ENCODE data around the gene STARD3. TPM values are rescaled to one million over a fixed set of nuclear protein-coding genes. Genes with fewer than 3 reads are reported as not detected.
A peak's percentile ranks its signal among the peaks of the same experiment; 100 is the strongest.
"Not testable (repeated sequence)": the region's sequence is repeated elsewhere in the genome, so short reads cannot be mapped to it uniquely, and the experiment has no call there.

The STARD3 gene
- total RNA-seq = 15.8 TPM

DNA sequence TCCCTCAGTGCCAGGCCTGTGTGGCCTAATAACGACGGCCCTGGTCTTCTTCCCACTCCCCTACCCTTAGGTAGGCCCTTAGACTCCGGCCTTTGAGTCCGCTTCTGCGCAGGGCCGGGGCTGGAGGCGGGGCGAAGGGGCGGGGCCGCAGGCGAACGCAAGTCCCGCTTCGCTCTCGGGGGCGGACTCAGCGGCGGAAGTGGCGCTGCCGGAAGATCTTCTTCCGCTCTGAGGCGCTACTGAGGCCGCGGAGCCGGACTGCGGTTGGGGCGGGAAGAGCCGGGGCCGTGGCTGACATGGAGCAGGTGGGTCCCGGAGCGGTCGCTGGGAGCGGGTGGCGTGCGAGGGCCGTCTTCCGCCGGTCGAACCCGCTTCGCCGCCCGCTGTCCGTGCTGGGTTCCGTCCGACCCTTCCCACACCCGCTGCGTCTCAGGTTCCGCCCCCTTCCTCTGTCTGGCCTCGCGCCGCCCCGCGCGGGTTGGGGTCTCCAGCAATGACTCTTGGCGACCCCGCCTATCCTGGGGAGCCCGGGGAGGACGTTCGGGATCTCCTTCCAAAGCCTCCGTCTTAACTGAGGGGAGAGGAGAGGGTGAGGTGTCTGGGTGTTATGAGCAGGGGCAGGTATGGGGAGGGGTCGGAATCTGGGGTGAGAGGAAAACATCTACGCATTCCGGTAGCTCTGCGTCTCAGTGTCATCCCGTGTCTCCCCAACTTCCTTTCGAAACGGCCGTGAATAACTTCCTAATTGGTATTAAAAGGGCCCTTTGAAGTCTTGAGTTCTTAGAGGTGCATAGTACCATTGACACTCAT lies at the start of gene STARD3:
Gene STARD3, plus strand, starts transcription at position 218 of the 810 bp plus-strand sequence. CDS start 16,388 bp downstream, outside the sequence.
- DNase-seq = peak; percentile 66

- DNase-seq = not testable (repeated sequence)
These were observed 46.8 kb upstream of the STARD3 start for GRCh38 chr17:39590180-39590579.

DNA sequence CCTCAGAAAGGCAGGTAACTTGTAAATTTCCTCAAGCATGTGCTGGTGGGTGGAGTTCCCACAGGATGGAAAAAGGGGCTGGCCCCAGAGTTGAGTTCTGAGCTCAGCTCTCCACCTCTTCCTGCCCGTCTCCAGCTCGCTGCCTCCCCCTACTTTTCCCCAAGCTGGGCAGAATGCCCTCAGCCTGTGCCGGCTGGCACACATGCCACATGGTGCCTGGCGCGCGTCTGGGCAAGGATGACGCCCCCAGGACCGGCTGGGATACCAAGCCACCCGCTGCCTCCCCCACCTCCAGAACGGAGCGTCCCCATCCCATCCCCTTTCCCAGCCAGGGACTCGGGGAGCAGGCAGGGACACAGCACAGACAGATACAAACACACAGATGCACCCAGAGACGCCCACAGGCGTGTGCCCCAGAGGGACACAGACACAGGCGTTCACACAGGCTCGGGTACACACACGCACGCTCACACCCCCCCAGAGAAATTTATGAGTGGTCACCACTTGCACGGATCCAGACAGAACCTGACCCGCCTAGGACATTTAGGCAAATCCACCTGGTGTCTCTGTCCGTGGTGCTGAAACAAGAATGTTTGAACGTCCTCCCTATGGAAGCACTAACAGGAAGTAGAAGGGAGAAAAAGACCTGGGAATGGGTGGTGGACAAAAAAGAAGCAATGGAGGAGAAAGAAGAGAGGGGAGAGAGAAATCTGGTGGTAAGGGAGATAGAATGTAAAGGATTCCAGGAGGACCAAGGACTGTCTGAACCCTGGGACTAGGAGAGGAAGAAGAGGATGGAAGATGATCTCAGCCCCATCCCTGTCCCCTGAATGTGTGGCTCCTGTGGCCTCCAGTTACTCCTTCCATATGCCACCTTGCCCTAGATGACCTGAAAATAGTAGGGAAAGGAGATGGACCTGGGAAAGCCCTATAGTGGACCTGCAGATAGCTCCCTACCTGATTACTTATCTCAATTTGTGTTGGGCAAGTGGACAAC lies 44.7 kb upstream of the STARD3 start:
- DNase-seq = no peak

DNA sequence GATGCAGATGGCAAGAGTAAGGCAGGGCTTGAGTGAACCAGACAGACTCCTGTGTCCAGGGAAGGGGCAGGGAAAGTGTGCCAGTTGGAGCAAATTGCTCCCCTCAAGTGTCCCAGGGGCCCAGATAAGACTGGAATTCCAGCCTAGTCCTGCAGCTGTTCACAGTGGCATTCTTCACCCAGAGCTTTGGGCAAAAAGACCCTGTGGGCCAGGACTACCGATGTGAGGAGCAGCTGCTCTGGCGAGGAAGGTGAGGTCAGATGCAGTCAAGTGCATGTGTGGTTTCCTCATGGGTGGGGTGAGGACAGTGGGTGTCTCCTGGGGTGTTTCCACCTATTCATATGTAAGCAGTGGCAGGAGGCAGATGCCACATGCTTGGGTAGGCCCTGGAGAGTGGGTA lies 43.6 kb upstream of the STARD3 start:
- no peak for DNase-seq

GRCh38 chr17:39595294-39595693 lies 41.6 kb upstream of the STARD3 start:
- no peak for DNase-seq

GRCh38 chr17:39595928-39596510 lies 40.9 kb upstream of the STARD3 start:
- no peak for DNase-seq

DNA sequence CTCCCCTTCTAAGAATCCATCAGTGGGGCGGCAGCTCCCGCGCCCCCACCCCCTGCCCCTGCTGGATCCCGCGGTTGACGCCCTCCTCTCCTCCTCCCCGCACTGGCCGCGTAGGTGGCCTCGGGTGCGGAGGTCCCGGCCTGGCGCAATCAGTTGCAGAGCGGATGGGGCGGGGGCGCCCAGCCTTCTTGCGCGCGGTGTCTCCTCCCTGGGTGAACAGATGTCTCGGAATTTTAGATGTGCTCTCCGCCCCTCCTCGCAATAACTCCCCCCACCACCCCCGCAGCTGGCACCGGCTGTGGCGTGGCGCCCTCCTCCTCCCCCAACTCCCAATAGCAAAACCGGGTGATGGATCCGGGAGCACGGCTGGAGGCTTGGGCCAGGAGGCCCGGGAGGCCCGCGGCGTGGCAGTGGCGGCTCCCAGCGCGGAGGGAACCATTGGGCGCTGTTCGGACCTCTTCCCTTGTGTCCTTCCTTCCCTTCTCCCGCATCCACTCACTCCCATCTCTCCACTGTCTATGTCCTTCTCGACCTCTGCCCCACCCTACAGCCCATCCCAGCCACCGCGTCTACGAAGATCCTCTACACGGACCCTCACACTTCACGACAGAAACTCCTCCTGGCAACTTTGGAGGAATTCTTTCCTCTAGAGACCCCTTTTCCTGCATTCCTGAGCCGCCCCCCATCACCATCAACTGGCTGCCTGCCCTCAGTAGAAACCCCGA lies 40.2 kb upstream of the STARD3 start:
- DNase-seq = no peak

DNA sequence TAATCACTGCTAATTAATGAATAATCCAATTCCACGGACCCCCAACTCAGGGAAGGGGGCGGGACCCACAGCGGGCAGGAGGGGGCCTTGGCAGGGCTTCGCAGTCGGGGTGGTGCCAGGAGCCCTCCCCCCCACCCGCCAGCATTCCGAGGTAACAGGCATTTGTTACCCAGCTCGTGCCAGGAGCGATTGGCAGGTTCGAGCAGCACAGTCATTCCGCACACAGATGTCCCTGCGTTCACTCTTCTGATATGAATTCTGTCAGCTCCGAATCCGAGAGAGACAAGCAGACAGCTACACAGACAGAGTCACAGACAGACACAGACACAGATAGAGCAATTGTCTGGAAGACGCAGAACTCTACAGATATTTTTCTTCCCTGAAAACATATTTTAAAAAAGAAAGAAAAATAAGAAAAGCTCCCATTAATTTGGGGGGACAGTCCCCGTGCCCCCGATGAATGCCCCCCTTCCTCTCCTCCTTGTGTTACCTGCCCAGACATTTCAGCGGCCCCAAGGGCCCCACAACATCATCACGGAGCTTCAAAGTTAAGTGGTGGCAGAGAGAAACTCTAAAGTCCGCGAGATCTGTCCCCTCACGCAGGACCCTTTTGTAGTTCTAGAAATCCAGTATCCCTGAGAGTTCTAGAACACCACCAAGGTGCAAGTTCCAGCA lies 39.4 kb upstream of the STARD3 start:
- no peak for DNase-seq

- DNase-seq = no peak
These were observed 38.9 kb upstream of the STARD3 start for GRCh38 chr17:39598047-39598481.

- no peak for DNase-seq
These were observed 38.3 kb upstream of the STARD3 start for GRCh38 chr17:39598630-39599003.

DNA sequence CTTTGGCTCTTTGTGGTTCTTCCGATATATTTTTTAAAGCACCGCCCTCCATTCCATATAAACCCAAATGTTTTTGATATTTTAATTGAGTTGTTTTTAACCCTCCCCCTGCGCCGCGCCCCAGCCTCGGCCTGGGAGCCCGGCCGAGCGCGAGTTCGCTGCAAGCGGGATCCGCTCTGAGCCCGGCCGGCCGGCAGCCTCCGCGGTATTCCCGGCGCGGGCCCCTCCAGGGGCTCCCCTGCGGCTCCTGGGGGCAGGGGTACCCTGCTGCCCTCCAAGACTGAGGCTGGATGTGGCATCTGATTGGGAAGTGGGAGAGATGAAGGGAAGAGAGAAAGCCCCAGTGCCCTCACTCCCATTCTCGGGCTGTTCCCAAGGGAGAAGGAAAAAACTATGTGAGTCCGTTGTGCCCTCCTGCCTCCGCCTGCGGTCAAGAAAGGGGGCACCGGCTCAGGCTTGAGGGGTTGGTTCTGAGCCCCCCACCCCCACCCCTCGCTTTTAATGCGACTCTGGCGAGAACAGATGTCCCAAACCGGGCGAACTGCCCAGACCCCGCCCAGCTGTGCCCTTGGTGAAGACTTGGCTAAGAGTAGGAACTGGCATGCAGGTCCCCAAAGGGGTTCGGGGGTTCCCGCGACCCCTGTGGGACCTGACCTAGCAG lies 37.8 kb upstream of the STARD3 start:
- no peak for DNase-seq

- DNase-seq = no peak
These were observed 37.2 kb upstream of the STARD3 start for GRCh38 chr17:39599665-39600231.

DNA sequence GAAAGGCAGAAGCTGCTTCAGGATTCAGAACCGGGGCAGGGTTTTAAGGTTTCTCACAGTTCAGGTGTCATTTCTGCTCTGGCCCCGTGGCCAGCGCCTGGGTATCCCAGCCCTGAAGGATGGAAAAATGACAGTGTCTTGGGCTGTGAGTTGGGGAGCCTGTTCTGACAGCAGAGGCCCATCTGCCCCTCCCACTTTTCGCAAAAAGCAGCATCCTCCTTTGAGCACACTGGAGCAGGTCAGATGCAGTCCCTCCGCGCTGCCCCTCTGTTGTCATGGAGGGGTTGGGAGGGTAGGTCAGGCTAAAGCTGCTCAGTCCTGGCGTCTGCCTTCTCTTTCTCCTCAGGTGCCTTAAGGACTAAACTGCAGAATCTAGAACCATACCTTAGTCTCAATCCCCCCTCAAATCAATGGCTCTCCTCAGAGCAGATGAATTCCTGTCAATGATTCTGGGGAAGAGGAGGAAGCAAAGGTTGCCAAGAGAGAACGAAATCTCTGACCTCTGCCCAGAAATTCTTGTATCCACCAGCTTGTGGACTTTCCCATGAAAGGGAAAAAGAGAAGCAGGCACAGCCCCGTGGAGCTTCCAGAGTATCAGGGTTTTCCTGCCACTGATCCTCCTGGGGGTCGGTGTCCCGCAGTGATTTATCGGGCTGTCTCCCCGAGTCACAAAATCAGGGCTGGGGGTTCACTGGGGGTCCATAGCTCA lies 36.5 kb upstream of the STARD3 start:
- DNase-seq = no peak

DNA sequence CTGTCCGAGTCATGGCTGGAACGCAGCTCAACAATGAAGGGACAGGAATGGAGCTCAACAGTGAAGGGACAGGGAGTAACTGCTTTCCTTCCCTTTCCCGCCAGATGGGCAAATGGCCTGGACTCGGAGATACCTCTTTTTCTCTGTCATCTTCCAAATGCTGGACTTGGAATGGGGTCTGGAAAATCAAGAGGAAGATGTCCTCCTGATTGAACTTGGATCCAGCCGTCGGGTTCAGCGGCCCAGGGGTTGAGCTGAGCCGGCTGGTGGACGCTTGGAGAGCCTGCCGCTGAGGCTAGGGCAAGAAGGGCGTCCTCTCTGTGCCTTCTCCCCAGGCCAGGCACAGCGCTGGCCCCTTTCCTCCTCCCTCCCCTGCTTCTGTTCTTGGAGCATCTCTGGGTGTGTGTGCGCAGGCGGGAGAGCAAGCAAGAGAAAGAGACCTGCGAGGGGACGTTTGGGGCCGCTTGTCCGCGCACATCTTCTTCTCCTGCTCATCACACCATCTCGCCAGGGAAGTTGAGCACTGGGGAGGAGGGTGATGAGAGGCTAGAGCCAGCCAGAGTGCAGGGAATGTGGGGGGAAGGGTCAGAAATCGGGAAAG lies 35.8 kb upstream of the STARD3 start:
- no peak for DNase-seq

DNA sequence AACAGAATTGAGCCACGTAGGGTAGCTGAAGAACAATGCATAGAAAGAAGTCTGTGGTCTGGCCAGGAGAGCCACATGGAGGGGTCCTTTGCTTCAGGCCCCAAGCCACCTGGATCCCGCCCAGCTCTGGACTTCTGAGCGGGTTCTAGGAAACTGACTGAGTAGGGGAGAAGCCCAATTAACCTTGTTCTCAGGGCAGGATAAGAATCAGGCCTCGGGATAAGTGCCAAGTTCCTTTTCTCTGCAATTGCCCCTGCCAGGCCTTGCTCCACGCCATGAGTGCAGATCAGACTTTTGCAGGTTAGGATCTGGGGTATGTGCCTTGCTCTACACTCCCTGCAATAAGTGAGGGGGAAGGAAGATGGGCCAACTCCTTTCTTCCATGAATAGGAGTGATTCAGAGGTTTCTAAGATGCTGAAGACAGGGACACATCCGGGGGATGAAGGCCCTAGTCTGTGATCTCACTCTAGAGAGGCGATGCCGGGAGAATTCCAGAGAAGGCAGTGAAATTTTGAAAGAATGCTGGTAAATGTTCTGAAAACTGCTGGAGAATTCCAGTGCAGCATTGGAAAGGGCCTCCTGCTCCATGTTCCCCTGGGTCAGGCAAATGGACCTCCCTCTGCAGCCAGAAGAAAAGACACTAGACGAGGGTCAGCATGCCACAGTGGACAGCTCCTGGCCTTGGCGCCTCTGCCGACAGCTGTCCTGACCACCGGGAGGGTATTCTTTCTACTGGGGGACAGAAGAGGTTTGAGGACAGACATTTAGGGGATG lies 35.0 kb upstream of the STARD3 start:
- no peak for DNase-seq

DNA sequence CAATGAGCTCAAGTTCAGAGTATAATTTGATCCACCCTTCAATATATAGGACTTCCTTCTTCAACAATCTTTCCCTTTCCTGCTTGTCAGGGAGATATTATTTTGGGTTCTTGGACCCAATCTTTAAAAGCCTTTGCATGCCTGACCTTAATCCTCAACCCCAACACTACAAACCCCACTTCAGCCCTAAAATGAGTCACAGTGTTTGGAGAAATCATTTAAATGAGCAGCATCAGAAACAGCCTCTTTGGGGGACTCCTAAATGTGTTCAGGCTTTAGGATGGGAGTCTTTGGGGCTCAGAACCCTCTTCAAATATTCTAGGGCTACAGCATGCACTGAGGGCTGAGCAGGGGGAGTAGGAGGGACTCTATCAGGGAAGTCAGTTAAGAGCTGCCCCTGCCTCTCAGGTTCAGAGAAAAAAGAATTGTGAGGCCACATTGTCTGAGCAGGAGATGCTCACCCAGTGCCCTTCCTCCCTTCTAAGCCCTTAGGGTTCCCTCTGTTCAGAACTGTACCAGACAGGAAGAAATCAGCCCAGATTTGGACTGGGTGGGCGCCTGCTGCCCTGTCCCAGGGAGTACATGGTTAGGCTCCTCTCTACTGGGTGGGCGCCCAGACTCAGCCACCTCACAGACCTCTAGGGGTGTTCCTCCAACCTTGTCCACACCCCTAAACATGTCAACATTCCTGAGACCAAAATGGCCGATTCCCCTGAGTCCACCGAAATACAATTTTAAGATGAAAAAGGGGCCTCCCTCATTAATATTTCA lies 34.2 kb upstream of the STARD3 start:
- no peak for DNase-seq

DNA sequence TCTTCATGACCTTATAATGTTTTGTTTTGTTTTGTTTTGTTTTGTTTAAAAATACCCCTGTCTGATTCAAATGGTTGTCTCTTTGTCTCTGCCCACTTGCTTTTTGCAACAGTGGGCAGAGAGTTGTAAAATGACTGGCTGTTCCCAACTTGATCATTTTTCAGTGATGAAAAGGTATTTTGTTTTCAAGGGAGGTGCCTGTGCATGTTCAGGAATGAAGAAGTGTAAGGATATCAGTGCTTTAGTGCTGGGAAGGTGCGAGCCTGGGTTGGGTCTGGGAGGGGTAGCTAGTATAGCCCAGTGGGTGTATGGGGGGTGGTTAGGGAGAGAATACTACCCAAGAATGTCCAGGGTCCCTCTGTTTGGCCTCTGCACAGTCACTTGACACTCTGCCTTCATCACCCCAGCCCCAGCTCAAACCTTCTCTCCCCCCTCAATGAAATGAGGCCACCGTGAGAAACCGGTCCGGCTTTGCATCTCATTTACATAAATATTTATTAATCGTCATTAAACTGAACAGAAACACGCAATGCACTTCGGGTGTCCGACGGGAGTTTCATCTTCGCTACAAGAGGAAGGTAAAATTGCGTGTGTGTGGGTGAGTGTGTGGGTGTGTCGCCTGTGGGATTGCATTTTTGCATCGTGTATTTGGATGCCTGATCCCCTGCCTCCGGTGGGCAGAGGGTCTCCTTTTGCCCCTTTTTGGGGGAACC lies 33.5 kb upstream of the STARD3 start:
- no peak for DNase-seq

Measured in skin of body (tissue), 2 donors.